GM23338 (cell line): ENCODE measurements around the gene PPP4R1. TPM values are rescaled to one million over a fixed set of nuclear protein-coding genes. Genes with fewer than 3 reads are reported as not detected.
"Not testable (repeated sequence)": the region's sequence is repeated elsewhere in the genome, so short reads cannot be mapped to it uniquely, and the experiment has no call there.

Experiments used
- ATAC-seq: fragments of 200-7000 bp; cut with Tn5 transposase; 3 replicates; pipeline ENCODE4 v1.9.1; 2020
- DNase-seq: peaks from one replicate; pipeline ENCODE4 v3.0.0-alpha.2; 2015; ENCODE audit warnings: low spot score
- H2AFZ ChIP-seq: fragments of 200-600 bp; sonication (generic); 2 replicates; pipeline ENCODE4 v1.8.0; 2016; ENCODE audit warnings: antibody characterized with exemption, mild to moderate bottlenecking, moderate library complexity
- H3F3A ChIP-seq: fragments of 200-600 bp; sonication (generic); replicated peaks from 2 replicates; pipeline ENCODE4 v1.8.0; 2017; ENCODE audit warnings: antibody characterized with exemption, mixed run types, low read depth
- H3K27ac ChIP-seq: fragments of 200-600 bp; sonication (generic); 2 replicates; pipeline ENCODE4 v1.6.1; 2016; ENCODE audit warnings: low read depth
- H3K27me3 ChIP-seq: fragments of 200-600 bp; sonication (generic); 2 replicates; pipeline ENCODE4 v1.8.0; 2016; ENCODE audit warnings: mild to moderate bottlenecking, mixed run types, moderate library complexity; ENCODE audit not compliant: insufficient read depth
- H3K36me3 ChIP-seq: fragments of 200-600 bp; sonication (generic); 2 replicates; pipeline ENCODE4 v1.8.0; 2016; ENCODE audit warnings: mild to moderate bottlenecking; ENCODE audit not compliant: insufficient read depth
- H3K4me1 ChIP-seq: fragments of 200-600 bp; sonication (generic); 2 replicates; pipeline ENCODE4 v1.8.0; 2016; ENCODE audit warnings: mild to moderate bottlenecking, moderate library complexity; ENCODE audit not compliant: insufficient read depth
- H3K4me2 ChIP-seq: fragments of 200-600 bp; sonication (generic); 2 replicates; pipeline ENCODE4 v1.7.1; 2017; ENCODE audit warnings: mixed run types
- H3K4me3 ChIP-seq: fragments of 200-600 bp; sonication (generic); 2 replicates; pipeline ENCODE4 v1.6.1; 2016; ENCODE audit warnings: mixed run types
- H3K79me2 ChIP-seq: fragments of 200-600 bp; sonication (generic); replicated peaks from 2 replicates; pipeline ENCODE4 v1.8.0; 2017; ENCODE audit warnings: mild to moderate bottlenecking; ENCODE audit not compliant: insufficient read depth
- H3K9me2 ChIP-seq: fragments of 200-600 bp; sonication (generic); 2 replicates; pipeline ENCODE4 v1.8.0; 2017; ENCODE audit not compliant: insufficient read depth
- H4K20me1 ChIP-seq: fragments of 200-600 bp; sonication (generic); replicated peaks from 2 replicates; pipeline ENCODE4 v1.8.0; 2017; ENCODE audit warnings: mild to moderate bottlenecking; ENCODE audit not compliant: insufficient read depth
- H3K27ac Mint-ChIP-seq: 2 replicates; pipeline ENCODE4 v1.8.0; 2020; ENCODE audit warnings: inconsistent platforms, mild to moderate bottlenecking, moderate library complexity, mixed read lengths
- H3K27me3 Mint-ChIP-seq: 3 replicates; pipeline ENCODE4 v1.8.0; 2022; ENCODE audit warnings: low read depth, mild to moderate bottlenecking, moderate library complexity, mixed read lengths, inconsistent platforms; ENCODE audit not compliant: insufficient read depth, poor library complexity
- H3K36me3 Mint-ChIP-seq: 3 replicates; pipeline ENCODE4 v1.8.0; 2021; ENCODE audit warnings: low read depth, mild to moderate bottlenecking, inconsistent platforms, moderate library complexity, mixed read lengths
- H3K4me1 Mint-ChIP-seq: 3 replicates; pipeline ENCODE4 v1.8.0; 2020; ENCODE audit warnings: mild to moderate bottlenecking, inconsistent platforms, mixed read lengths
- H3K4me3 Mint-ChIP-seq: 3 replicates; pipeline ENCODE4 v1.8.0; 2021; ENCODE audit warnings: moderate library complexity, mild to moderate bottlenecking, inconsistent platforms, mixed read lengths
- H3K9me3 Mint-ChIP-seq: 3 replicates; pipeline ENCODE4 v1.8.0; 2020; ENCODE audit warnings: moderate library complexity, mild to moderate bottlenecking, inconsistent platforms, mixed read lengths
- CREB1 ChIP-seq: fragments of 250-450 bp; sonication (Bioruptor Pico); IDR thresholded peaks from 2 replicates; pipeline ENCODE4 v1.5.0; 2020; ENCODE audit warnings: low read depth, mild to moderate bottlenecking, moderate library complexity
- EZH2 ChIP-seq: fragments of 200-600 bp; sonication (generic); IDR thresholded peaks from one replicate; pipeline ENCODE4 v1.8.0; 2017; ENCODE audit warnings: antibody characterized with exemption, mild to moderate bottlenecking, low read depth; ENCODE audit not compliant: unreplicated experiment
- EZH2phosphoT487 ChIP-seq: fragments of 200-600 bp; sonication (generic); IDR thresholded peaks from one replicate; pipeline ENCODE4 v1.8.1; 2018; ENCODE audit warnings: antibody characterized with exemption; ENCODE audit not compliant: unreplicated experiment
- JUNB ChIP-seq: IDR thresholded peaks from one replicate; pipeline ENCODE4 v1.6.1; 2016; ENCODE audit warnings: antibody characterized with exemption; ENCODE audit not compliant: unreplicated experiment
- ZNF114 ChIP-seq: fragments of 250-450 bp; sonication (Bioruptor Pico); IDR thresholded peaks from 2 replicates; pipeline ENCODE4 v1.5.0; 2020; ENCODE audit warnings: mild to moderate bottlenecking, moderate library complexity
- polyA plus RNA-seq: library from polyadenylated mRNA; unstranded; fragments of >200 nt; fragmentation: Nextera tagmentation; extraction: Ambion mirVana; gene quantifications from 2 replicates; pipeline ENCODE4 v1.2.1, GENCODE V29; 2016
- total RNA-seq: library from RNA; depleted of rRNA; stranded (reverse); fragments of >200 nt; shearing (Covaris generic); gene quantifications from 2 replicates; pipeline ENCODE4 v1.2.3, GENCODE V29; 2014
- TF ChIP-seq, protein P1 (sequence below): IDR thresholded peaks from one replicate; pipeline ENCODE4 v1.6.1; 2018; ENCODE audit warnings: antibody characterized with exemption; ENCODE audit not compliant: unreplicated experiment
- TF ChIP-seq, protein P2 (sequence below): fragments of 250-450 bp; sonication (Bioruptor Pico); IDR thresholded peaks from 2 replicates; pipeline ENCODE4 v1.5.0; 2020; ENCODE audit warnings: mild to moderate bottlenecking, moderate library complexity

The PPP4R1 gene
- total and polyA plus RNA-seq, 2 experiments from 2014 or later: 18.1 to 79.4 TPM

DNA sequence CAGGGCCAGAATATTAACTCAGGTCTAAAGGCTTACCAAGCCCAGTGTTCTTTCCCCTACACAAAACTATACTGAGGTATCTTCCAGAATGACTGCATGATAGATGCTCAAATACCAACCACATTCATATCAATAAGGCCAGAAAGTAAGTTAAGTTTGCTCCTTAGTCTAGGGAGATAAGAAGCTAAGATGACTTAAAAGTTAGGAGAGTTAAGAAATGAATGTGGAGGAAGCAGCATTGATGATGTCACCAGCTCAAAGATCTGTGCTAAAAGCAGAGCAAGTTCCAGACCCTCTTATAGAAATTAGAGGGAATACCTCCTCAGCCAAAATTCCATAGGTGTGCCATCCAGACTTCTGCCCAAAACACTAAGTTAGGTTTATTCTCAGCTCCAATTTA is 6.1 kb downstream of the PPP4R1 start (continued):
- TF ChIP-seq, protein P1, sequence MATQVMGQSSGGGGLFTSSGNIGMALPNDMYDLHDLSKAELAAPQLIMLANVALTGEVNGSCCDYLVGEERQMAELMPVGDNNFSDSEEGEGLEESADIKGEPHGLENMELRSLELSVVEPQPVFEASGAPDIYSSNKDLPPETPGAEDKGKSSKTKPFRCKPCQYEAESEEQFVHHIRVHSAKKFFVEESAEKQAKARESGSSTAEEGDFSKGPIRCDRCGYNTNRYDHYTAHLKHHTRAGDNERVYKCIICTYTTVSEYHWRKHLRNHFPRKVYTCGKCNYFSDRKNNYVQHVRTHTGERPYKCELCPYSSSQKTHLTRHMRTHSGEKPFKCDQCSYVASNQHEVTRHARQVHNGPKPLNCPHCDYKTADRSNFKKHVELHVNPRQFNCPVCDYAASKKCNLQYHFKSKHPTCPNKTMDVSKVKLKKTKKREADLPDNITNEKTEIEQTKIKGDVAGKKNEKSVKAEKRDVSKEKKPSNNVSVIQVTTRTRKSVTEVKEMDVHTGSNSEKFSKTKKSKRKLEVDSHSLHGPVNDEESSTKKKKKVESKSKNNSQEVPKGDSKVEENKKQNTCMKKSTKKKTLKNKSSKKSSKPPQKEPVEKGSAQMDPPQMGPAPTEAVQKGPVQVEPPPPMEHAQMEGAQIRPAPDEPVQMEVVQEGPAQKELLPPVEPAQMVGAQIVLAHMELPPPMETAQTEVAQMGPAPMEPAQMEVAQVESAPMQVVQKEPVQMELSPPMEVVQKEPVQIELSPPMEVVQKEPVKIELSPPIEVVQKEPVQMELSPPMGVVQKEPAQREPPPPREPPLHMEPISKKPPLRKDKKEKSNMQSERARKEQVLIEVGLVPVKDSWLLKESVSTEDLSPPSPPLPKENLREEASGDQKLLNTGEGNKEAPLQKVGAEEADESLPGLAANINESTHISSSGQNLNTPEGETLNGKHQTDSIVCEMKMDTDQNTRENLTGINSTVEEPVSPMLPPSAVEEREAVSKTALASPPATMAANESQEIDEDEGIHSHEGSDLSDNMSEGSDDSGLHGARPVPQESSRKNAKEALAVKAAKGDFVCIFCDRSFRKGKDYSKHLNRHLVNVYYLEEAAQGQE: no peak
- TF ChIP-seq, protein P2, sequence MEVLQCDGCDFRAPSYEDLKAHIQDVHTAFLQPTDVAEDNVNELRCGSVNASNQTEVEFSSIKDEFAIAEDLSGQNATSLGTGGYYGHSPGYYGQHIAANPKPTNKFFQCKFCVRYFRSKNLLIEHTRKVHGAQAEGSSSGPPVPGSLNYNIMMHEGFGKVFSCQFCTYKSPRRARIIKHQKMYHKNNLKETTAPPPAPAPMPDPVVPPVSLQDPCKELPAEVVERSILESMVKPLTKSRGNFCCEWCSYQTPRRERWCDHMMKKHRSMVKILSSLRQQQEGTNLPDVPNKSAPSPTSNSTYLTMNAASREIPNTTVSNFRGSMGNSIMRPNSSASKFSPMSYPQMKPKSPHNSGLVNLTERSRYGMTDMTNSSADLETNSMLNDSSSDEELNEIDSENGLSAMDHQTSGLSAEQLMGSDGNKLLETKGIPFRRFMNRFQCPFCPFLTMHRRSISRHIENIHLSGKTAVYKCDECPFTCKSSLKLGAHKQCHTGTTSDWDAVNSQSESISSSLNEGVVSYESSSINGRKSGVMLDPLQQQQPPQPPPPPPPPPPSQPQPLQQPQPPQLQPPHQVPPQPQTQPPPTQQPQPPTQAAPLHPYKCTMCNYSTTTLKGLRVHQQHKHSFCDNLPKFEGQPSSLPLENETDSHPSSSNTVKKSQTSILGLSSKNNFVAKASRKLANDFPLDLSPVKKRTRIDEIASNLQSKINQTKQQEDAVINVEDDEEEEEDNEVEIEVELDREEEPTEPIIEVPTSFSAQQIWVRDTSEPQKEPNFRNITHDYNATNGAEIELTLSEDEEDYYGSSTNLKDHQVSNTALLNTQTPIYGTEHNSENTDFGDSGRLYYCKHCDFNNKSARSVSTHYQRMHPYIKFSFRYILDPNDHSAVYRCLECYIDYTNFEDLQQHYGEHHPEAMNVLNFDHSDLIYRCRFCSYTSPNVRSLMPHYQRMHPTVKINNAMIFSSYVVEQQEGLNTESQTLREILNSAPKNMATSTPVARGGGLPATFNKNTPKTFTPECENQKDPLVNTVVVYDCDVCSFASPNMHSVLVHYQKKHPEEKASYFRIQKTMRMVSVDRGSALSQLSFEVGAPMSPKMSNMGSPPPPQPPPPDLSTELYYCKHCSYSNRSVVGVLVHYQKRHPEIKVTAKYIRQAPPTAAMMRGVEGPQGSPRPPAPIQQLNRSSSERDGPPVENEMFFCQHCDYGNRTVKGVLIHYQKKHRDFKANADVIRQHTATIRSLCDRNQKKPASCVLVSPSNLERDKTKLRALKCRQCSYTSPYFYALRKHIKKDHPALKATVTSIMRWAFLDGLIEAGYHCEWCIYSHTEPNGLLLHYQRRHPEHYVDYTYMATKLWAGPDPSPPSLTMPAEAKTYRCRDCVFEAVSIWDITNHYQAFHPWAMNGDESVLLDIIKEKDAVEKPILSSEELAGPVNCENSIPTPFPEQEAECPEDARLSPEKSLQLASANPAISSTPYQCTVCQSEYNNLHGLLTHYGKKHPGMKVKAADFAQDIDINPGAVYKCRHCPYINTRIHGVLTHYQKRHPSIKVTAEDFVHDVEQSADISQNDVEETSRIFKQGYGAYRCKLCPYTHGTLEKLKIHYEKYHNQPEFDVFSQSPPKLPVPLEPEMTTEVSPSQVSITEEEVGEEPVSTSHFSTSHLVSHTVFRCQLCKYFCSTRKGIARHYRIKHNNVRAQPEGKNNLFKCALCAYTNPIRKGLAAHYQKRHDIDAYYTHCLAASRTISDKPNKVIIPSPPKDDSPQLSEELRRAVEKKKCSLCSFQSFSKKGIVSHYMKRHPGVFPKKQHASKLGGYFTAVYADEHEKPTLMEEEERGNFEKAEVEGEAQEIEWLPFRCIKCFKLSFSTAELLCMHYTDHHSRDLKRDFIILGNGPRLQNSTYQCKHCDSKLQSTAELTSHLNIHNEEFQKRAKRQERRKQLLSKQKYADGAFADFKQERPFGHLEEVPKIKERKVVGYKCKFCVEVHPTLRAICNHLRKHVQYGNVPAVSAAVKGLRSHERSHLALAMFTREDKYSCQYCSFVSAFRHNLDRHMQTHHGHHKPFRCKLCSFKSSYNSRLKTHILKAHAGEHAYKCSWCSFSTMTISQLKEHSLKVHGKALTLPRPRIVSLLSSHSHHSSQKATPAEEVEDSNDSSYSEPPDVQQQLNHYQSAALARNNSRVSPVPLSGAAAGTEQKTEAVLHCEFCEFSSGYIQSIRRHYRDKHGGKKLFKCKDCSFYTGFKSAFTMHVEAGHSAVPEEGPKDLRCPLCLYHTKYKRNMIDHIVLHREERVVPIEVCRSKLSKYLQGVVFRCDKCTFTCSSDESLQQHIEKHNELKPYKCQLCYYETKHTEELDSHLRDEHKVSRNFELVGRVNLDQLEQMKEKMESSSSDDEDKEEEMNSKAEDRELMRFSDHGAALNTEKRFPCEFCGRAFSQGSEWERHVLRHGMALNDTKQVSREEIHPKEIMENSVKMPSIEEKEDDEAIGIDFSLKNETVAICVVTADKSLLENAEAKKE: no peak
- no peak for TF ChIP-seq ZNF114 (CRISPR knock-in tag)
- no peak for TF ChIP-seq CREB1
- no peak for TF ChIP-seq EZH2
- TF ChIP-seq JUNB: no peak
- TF ChIP-seq EZH2phosphoT487: no peak

DNA sequence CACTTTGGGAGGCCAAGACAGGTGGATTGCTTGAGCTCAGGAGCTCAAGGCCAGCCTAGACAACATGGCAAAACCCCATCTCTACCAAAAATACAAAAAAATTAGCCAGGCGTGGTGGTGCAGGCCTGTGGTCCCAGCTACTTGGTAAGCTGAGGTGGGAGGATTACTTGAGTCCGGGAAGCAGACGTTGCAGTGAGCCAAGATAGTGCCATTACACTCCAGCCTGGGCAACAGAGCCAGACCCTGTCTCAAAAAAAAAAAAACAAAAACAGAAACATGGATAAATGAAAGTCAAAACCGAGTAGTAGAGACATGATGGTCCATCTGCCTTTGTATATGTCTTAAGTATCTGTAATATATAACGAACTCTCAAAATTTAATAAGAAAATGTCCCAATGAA is 7.2 kb downstream of the PPP4R1 start:
- not testable (repeated sequence) for DNase-seq, H3K4me3 Mint-ChIP-seq, H3K27ac ChIP-seq, H3K27ac Mint-ChIP-seq, H3K36me3 ChIP-seq, H2AFZ ChIP-seq, H3K27me3 Mint-ChIP-seq, H3K4me2 ChIP-seq, H3K9me2 ChIP-seq, H3F3A ChIP-seq, H3K27me3 ChIP-seq, H3K9me3 Mint-ChIP-seq, ATAC-seq, H3K4me3 ChIP-seq
- Mint-ChIP-seq H3K36me3 (peaks cover 38% of the 10 kb centered on the region), H3K4me1 (peaks cover 17% of the 10 kb centered on the region)
- Histone ChIP-seq H3K79me2 (peaks cover 99% of the 10 kb centered on the region), H4K20me1 (peaks cover 10% of the 10 kb centered on the region; the same call in 1 of the 2 replicates), H3K4me1 (peaks cover 16% of the 10 kb centered on the region)
